ENCODE results near the gene USP24.

- TF ChIP-seq EZH2 (IDR thresholded peaks at IDR 0.05; ENCODE audit: borderline replicate concordance, insufficient read depth, low read length, poor library complexity, severe bottlenecking), result no peak
- TF ChIP-seq SMC3 (conservative IDR thresholded peaks at IDR 0.05; ENCODE audit: poor library complexity), result no peak
- TF ChIP-seq, protein P1, sequence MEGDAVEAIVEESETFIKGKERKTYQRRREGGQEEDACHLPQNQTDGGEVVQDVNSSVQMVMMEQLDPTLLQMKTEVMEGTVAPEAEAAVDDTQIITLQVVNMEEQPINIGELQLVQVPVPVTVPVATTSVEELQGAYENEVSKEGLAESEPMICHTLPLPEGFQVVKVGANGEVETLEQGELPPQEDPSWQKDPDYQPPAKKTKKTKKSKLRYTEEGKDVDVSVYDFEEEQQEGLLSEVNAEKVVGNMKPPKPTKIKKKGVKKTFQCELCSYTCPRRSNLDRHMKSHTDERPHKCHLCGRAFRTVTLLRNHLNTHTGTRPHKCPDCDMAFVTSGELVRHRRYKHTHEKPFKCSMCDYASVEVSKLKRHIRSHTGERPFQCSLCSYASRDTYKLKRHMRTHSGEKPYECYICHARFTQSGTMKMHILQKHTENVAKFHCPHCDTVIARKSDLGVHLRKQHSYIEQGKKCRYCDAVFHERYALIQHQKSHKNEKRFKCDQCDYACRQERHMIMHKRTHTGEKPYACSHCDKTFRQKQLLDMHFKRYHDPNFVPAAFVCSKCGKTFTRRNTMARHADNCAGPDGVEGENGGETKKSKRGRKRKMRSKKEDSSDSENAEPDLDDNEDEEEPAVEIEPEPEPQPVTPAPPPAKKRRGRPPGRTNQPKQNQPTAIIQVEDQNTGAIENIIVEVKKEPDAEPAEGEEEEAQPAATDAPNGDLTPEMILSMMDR (IDR thresholded peaks at IDR 0.05; ENCODE audit: poor library complexity, severe bottlenecking), result no peak
- TF ChIP-seq, protein P2, sequence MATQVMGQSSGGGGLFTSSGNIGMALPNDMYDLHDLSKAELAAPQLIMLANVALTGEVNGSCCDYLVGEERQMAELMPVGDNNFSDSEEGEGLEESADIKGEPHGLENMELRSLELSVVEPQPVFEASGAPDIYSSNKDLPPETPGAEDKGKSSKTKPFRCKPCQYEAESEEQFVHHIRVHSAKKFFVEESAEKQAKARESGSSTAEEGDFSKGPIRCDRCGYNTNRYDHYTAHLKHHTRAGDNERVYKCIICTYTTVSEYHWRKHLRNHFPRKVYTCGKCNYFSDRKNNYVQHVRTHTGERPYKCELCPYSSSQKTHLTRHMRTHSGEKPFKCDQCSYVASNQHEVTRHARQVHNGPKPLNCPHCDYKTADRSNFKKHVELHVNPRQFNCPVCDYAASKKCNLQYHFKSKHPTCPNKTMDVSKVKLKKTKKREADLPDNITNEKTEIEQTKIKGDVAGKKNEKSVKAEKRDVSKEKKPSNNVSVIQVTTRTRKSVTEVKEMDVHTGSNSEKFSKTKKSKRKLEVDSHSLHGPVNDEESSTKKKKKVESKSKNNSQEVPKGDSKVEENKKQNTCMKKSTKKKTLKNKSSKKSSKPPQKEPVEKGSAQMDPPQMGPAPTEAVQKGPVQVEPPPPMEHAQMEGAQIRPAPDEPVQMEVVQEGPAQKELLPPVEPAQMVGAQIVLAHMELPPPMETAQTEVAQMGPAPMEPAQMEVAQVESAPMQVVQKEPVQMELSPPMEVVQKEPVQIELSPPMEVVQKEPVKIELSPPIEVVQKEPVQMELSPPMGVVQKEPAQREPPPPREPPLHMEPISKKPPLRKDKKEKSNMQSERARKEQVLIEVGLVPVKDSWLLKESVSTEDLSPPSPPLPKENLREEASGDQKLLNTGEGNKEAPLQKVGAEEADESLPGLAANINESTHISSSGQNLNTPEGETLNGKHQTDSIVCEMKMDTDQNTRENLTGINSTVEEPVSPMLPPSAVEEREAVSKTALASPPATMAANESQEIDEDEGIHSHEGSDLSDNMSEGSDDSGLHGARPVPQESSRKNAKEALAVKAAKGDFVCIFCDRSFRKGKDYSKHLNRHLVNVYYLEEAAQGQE (IDR thresholded peaks at IDR 0.05; ENCODE audit: borderline replicate concordance), result no peak
- TF ChIP-seq POLR2AphosphoS5 (IDR thresholded peaks at IDR 0.05), result no peak
- no peak for TF ChIP-seq EP300 (conservative IDR thresholded peaks at IDR 0.05; ENCODE audit: poor library complexity, severe bottlenecking)
- no peak for TF ChIP-seq MXI1 (conservative IDR thresholded peaks at IDR 0.05; ENCODE audit: poor library complexity, severe bottlenecking)
- no peak for TF ChIP-seq TAF1 (IDR thresholded peaks at IDR 0.05; ENCODE audit: low read depth)
- no peak for TF ChIP-seq RAD21 (conservative IDR thresholded peaks at IDR 0.05)
Observed at GRCh38 chr1:55120538-55120937, 94.6 kb downstream of the USP24 start.

All from neural cell (in vitro differentiated cells).